22Rv1 (cell line): Measurements from ENCODE around the gene TMEM39B.

Experiments
- CTCF ChIP-seq: fragments of 450-650 bp; IDR thresholded peaks from 2 replicates; pipeline ENCODE4 v1.5.1; 2017; ENCODE audit warnings: mild to moderate bottlenecking
- ZFX ChIP-seq: fragments of 450-650 bp; IDR thresholded peaks from 2 replicates; pipeline ENCODE4 v1.6.1; 2017; ENCODE audit warnings: antibody characterized with exemption, borderline replicate concordance

GRCh38 chr1:32106663-32107275, 34.0 kb downstream of the TMEM39B start:
- TF ChIP-seq CTCF (no peak), ZFX (no peak)
